Colonic mucosa (tissue), 4 donors: ENCODE results near the gene KLF16. TPM values are rescaled to one million over a fixed set of nuclear protein-coding genes. Genes with fewer than 3 reads are reported as not detected.
"Not testable (repeated sequence)": the region's sequence is repeated elsewhere in the genome, so short reads cannot be mapped to it uniquely, and the experiment has no call there.

Experiments used
- DNase-seq: peaks from one replicate; pipeline ENCODE4 v3.0.0-alpha.2; 2020
- H3K27ac ChIP-seq: fragments of 200-600 bp; one replicate; pipeline ENCODE4 v1.8.0; 2021
- H3K27me3 ChIP-seq: fragments of 200-600 bp; one replicate; pipeline ENCODE4 v1.8.0; 2021
- H3K36me3 ChIP-seq: fragments of 200-600 bp; one replicate; pipeline ENCODE4 v1.8.0; 2021
- H3K4me1 ChIP-seq: fragments of 200-600 bp; one replicate; pipeline ENCODE4 v1.8.0; 2021; ENCODE audit warnings: mild to moderate bottlenecking
- H3K4me3 ChIP-seq: fragments of 200-600 bp; one replicate; pipeline ENCODE4 v1.8.0; 2021
- H3K9ac ChIP-seq, 2 donors: one replicate each; pipeline ENCODE4 v1.7.0; 2013; ENCODE audit warnings: control low read depth in 2 of 2, low read depth in 2 of 2, low read length in 2 of 2
- H3K9me3 ChIP-seq: fragments of 200-600 bp; one replicate; pipeline ENCODE4 v1.8.0; 2021
- intact Hi-C: fragments of 100-400 bp; cut with DNase I; formaldehyde crosslinking; loops from one replicate; pipeline ENCODE4 v1.14.1; 2022
- total RNA-seq, 2 donors: library from RNA; stranded (reverse); fragmentation: NEBNext Ultra II Directional in 1 of 2; extraction: Animal tissue kit (Norgen Biotek cat#: 25700) in 1 of 2; gene quantifications; one replicate each; pipeline ENCODE4 v1.2.1, GENCODE V29; 2021
- TF ChIP-seq, protein P1 (sequence below): fragments of 200-600 bp; IDR thresholded peaks from one replicate; pipeline ENCODE4 v1.8.0; 2022; ENCODE audit warnings: antibody characterized with exemption, mild to moderate bottlenecking
- donor health status: healthy.
- donor health status: DM: no; HTN: no; CAD: no.
- donor health status: DM: no; HTN: no; CAD: no.

Gene KLF16
- total RNA-seq, 2 donors from 2014 or later, result 31.1 to 34.8 TPM

DNA sequence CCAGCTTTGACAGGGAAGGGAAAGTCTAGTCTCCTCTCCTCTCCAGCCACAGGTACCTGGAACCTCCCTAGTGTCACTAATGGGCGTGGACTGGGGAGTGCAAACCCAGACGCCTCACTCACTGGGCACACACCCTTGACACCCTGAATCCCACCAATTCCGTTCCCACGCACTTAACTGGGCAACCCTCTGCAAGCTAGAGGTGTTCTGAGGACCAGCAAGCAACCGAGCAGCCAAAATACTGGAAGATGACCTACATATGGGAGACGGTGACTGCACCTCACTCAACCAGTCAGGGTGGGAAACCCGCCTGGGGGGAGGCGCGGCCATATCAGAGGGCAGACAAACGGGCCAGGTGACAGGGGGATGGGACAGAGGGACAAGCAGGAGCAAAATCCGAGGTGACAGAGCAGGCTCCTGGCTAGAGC, 20.9 kb upstream of the KLF16 start:
- peaks cover 10% of the 10 kb centered on the region for H3K4me1 ChIP-seq
- H3K27me3 ChIP-seq, result no peaks in the 10 kb centered on the region
- no peaks in the 10 kb centered on the region for H3K9me3 ChIP-seq
- peak overlapping the region; percentile 95 for H3K4me3 ChIP-seq
- peak overlapping the region; percentile 94 to 95 for H3K9ac ChIP-seq
- H3K27ac ChIP-seq, result peak overlapping the region; percentile 82
- peak; percentile 57 for DNase-seq
- H3K36me3 ChIP-seq, result no peaks in the 10 kb centered on the region
- TF ChIP-seq, protein P1, sequence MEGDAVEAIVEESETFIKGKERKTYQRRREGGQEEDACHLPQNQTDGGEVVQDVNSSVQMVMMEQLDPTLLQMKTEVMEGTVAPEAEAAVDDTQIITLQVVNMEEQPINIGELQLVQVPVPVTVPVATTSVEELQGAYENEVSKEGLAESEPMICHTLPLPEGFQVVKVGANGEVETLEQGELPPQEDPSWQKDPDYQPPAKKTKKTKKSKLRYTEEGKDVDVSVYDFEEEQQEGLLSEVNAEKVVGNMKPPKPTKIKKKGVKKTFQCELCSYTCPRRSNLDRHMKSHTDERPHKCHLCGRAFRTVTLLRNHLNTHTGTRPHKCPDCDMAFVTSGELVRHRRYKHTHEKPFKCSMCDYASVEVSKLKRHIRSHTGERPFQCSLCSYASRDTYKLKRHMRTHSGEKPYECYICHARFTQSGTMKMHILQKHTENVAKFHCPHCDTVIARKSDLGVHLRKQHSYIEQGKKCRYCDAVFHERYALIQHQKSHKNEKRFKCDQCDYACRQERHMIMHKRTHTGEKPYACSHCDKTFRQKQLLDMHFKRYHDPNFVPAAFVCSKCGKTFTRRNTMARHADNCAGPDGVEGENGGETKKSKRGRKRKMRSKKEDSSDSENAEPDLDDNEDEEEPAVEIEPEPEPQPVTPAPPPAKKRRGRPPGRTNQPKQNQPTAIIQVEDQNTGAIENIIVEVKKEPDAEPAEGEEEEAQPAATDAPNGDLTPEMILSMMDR, result no peak
- intact Hi-C loops, result no loop called here

DNA sequence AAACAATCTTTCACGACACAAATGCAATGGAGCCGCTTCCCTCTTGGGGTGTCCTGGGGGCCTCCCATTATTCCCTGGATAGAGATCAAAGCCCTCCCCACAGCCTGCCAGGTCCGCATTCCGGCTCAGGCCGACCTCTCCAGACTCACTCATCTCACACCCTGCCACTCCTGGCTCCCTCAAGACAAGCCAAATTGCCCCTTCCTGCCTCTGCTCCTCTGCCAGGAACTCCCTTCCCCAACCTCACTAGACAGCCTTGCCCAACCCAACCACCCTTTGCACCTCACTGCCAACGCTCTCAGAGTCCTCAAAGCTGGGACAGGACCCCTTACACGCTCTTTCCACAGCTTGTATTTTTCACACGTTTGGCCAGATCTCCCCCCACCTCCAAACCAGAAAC, 20.4 kb upstream of the KLF16 start:
- H3K9me3 ChIP-seq, result no peaks in the 10 kb centered on the region
- H3K4me3 ChIP-seq, result peak overlapping the region; percentile 95
- intact Hi-C loops, result no loop called here
- peak overlapping the region; percentile 94 to 95 for H3K9ac ChIP-seq
- no peak for DNase-seq
- H3K4me1 ChIP-seq, result peaks cover 10% of the 10 kb centered on the region
- TF ChIP-seq, protein P1, result no peak
- no peaks in the 10 kb centered on the region for H3K36me3 ChIP-seq
- H3K27me3 ChIP-seq, result no peaks in the 10 kb centered on the region
- peak overlapping the region; percentile 82 for H3K27ac ChIP-seq

DNA sequence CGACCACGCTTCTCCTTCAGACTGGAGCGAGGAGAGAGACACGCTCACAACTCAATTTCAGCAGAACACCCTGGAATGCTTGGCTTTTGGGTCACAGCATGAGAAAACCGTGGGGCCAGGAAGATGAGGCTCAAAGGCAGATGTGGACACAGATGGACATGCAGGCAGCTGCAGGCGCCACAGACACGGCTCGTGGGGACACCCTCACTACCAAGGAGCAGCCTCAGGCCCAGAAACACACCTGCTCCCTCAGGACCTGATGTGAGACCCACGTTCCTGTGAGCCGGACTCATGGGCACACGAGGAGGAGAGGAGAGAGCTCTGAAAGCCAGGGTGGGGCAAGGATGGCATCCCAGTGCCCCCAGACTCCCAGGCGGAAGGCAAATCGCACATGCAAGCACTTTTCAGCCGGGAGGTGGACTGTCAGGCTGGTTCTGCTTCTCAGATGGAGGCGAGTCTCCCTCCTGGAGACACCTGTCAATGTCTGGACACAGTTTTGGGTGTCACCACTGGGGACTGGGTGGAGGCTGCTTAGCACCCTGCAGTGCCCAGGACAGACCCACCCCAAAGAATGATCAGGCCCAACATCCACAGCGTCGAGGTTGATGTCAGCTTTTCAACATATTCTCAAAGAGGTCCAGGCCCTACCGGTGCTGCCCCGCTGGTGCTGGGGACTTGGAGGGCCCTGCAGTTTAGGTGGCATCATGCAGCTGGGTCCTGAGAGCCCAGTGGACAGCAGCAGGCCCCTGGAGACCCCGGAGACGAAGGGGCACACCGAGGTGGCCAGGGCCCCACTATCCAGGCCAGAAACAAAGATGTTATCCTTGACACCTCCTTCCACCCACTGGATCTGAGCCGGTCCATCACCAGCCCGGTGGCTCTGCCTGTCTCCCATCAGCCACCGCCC, 19.7 kb upstream of the KLF16 start:
- Histone ChIP-seq H3K9me3 (no peaks in the 10 kb centered on the region), H3K27me3 (no peaks in the 10 kb centered on the region), H3K4me1 (peaks cover 10% of the 10 kb centered on the region), H3K4me3 (peak overlapping the region; percentile 95), H3K36me3 (no peaks in the 10 kb centered on the region), H3K27ac (peak overlapping the region; percentile 82), H3K9ac (peak overlapping the region; percentile 94 to 95)
- DNase-seq, result no peak
- TF ChIP-seq, protein P1, result no peak
- intact Hi-C loops, result no loop called here

DNA sequence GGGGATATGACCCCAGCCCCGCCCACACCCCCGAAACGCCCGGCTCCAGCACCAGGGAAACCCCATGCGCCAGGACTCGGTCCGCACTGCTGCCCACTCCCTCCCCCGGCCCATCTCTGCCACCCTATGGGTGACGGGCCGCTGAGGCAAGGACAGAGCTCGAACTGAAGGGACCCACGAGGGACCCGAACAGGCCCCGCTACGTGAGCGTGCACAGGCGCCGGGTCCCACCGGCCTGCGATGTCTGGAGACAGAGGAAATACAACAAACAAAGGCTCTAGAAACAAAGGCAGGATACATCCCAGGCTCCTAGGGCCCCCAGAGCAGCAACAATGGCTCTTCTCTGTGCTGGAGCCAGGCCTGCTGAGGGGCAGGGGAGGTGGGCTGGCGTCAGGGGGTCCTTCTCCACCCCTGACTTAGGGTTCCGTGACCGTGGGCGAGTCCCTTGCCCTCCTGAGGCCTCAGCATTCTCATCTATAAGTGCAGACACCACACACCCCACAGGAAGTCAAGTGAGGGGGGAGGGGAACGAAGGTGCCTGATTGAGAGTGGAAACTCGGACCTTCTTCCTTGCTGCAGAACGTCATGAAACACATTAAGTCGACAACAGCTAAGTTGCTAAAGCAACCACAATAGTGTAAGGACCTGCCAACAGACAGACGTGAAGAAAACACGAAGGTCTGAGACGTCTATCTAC, 18.9 kb upstream of the KLF16 start:
- no peaks in the 10 kb centered on the region for H3K36me3 ChIP-seq
- H3K4me1 ChIP-seq, result peaks cover 10% of the 10 kb centered on the region
- TF ChIP-seq, protein P1, result no peak
- peak overlapping the region; percentile 15 for H3K27ac ChIP-seq
- H3K27me3 ChIP-seq, result no peaks in the 10 kb centered on the region
- peak overlapping the region in 1 of 2 donors; percentile 95 for H3K9ac ChIP-seq
- no peaks in the 10 kb centered on the region for H3K9me3 ChIP-seq
- no peak overlapping the region for H3K4me3 ChIP-seq
- intact Hi-C loops, result no loop called here
- no peak for DNase-seq

DNA sequence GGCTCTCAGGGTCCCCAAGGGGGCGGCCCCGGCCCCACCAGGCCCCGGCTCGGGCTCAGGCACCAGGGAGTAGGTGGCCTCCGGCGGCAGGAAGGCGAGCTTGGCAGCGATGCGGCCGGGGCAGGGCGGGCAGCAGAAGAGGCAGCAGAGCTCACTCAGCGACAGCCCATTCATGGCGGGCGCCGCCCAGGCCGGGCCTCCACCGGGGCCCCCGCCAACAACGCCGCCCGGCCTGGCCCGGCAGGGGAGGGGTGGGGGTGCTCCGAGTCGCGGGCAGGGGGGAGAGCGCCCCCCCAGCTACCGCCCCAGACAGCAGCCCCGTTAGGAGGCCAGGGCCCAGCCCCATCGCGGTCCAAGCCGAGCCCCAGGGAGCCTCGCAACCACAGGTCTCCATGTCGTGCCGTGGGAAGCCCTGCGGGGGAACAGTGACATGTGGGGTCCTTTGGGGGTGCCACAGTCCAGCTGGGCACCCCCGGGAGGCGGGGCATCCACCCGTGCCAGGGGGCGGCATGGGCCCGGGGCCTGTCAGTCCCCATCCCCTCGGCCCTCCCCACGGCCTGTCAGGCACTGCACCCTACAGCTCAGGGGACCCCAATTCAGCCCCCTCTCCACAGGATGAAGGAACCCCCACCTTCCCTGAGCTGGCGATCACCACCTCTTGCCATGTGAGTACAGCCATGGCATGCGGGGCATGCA, 18.2 kb upstream of the KLF16 start:
- intact Hi-C loops, H3K9ac ChIP-seq, H3K36me3 ChIP-seq, H3K27me3 ChIP-seq, H3K4me3 ChIP-seq, DNase-seq, H3K9me3 ChIP-seq: not testable (repeated sequence)
- Histone ChIP-seq H3K27ac (peak overlapping the region; percentile 15), H3K4me1 (peaks cover 10% of the 10 kb centered on the region)
